ENCODE measurements around the gene FHAD1. TPM values are rescaled to one million over a fixed set of nuclear protein-coding genes. Genes with fewer than 3 reads are reported as not detected.

The FHAD1 gene
- total RNA-seq, 4 donors from 2014 or later: 0.95 to 1.7 TPM; not detected in 2

GRCh38 chr1:15282038-15282437 is 35.0 kb downstream of the FHAD1 start:
- TF ChIP-seq POLR2A (IDR thresholded peaks at IDR 0.05): no peak
- no peak for TF ChIP-seq CTCF (IDR thresholded peaks at IDR 0.05)
- Histone ChIP-seq H3K4me3 (no peak overlapping the region), H3K9me3 (no peaks in the 10 kb centered on the region), H3K36me3 (no peaks in the 10 kb centered on the region), H3K27me3 (no peaks in the 10 kb centered on the region), H3K4me1 (peaks cover 0 to 14% (median 0%) of the 10 kb centered on the region in 4 donors), H3K27ac (no peak overlapping the region)
- no peak for DNase-seq

- TF ChIP-seq POLR2A (IDR thresholded peaks at IDR 0.05) (no peak), CTCF (IDR thresholded peaks at IDR 0.05) (no peak)
- H3K36me3 ChIP-seq: no peaks in the 10 kb centered on the region
- H3K27me3 ChIP-seq: no peaks in the 10 kb centered on the region
- H3K27ac ChIP-seq: peak overlapping the region in 1 of 4 donors; percentile 63
- H3K9me3 ChIP-seq: no peaks in the 10 kb centered on the region
- H3K4me1 ChIP-seq: peaks cover 0 to 14% (median 0%) of the 10 kb centered on the region in 4 donors
- no peak for DNase-seq
- H3K4me3 ChIP-seq: no peak overlapping the region
Observed at GRCh38 chr1:15282810-15283474, 35.9 kb downstream of the FHAD1 start.

GRCh38 chr1:15283526-15283925 is 36.5 kb downstream of the FHAD1 start:
- DNase-seq: no peak
- TF ChIP-seq POLR2A (IDR thresholded peaks at IDR 0.05) (no peak), CTCF (IDR thresholded peaks at IDR 0.05) (peak in 1 of 6 experiments; percentile 17)
- Histone ChIP-seq H3K27ac (peak overlapping the region in 2 of 4 donors; percentile 63 to 76), H3K4me3 (no peak overlapping the region), H3K4me1 (peaks cover 0 to 14% (median 0%) of the 10 kb centered on the region in 4 donors), H3K36me3 (no peaks in the 10 kb centered on the region), H3K27me3 (no peaks in the 10 kb centered on the region), H3K9me3 (no peaks in the 10 kb centered on the region)

- no peaks in the 10 kb centered on the region for H3K36me3 ChIP-seq
- TF ChIP-seq POLR2A (IDR thresholded peaks at IDR 0.05) (no peak), CTCF (IDR thresholded peaks at IDR 0.05) (no peak)
- H3K4me1 ChIP-seq: peaks cover 0 to 14% (median 0%) of the 10 kb centered on the region in 4 donors
- no peak overlapping the region for H3K27ac ChIP-seq
- H3K4me3 ChIP-seq: no peak overlapping the region
- no peak for DNase-seq
- H3K27me3 ChIP-seq: no peaks in the 10 kb centered on the region
- H3K9me3 ChIP-seq: no peaks in the 10 kb centered on the region
Observed at GRCh38 chr1:15286452-15286851, 39.4 kb downstream of the FHAD1 start.

GRCh38 chr1:15287035-15287979 is 40.3 kb downstream of the FHAD1 start:
- H3K27me3 ChIP-seq: no peaks in the 10 kb centered on the region
- H3K4me1 ChIP-seq: peaks cover 0 to 14% (median 0%) of the 10 kb centered on the region in 4 donors
- H3K9me3 ChIP-seq: no peaks in the 10 kb centered on the region
- no peak for TF ChIP-seq CTCF (IDR thresholded peaks at IDR 0.05)
- no peak for TF ChIP-seq POLR2A (IDR thresholded peaks at IDR 0.05)
- DNase-seq: no peak
- H3K36me3 ChIP-seq: no peaks in the 10 kb centered on the region
- no peak overlapping the region for H3K4me3 ChIP-seq
- no peak overlapping the region for H3K27ac ChIP-seq

Data from Peyer's patch (tissue), 4 donors.